CD4-positive, alpha-beta T cell treated with Interleukin-6 at 100 ng/mL for 8 hours (primary cell): ENCODE measurements around the gene NRIP1.

Experiments
- DNase-seq: peaks from one replicate; pipeline ENCODE4 v3.0.0-alpha.2; 2020; ENCODE audit warnings: mixed read lengths, low spot score

The NRIP1 gene

GRCh38 chr21:14911351-14911750 lies 153.4 kb downstream of the NRIP1 start:
- no peak for DNase-seq
